Esophagus muscularis mucosa (tissue), 4 donors: ENCODE data around the gene CNPY4.

Experiments used
- CTCF ChIP-seq, 3 experiments: fragments of 200-600 bp in 2 of 3; fragments of 450-650 bp in 1 of 3; sonication (generic) in 2 of 3; IDR thresholded peaks; one replicate each; pipeline ENCODE4 v1.5.1; 2017 to 2019; ENCODE audit warnings: antibody characterized with exemption in 3 of 3, mild to moderate bottlenecking in 2 of 3, moderate library complexity in 1 of 3
- EP300 ChIP-seq: sonication (generic); formaldehyde crosslinking; IDR thresholded peaks from one replicate; pipeline ENCODE4 v1.6.1; 2017; ENCODE audit warnings: antibody characterized with exemption
- POLR2A ChIP-seq: fragments of 450-650 bp; IDR thresholded peaks from one replicate; pipeline ENCODE4 v1.6.1; 2017; ENCODE audit warnings: antibody characterized with exemption, moderate library complexity, mild to moderate bottlenecking, low read depth
- POLR2AphosphoS5 ChIP-seq, 2 donors: sonication (generic); formaldehyde crosslinking; IDR thresholded peaks; one replicate each; pipeline ENCODE4 v1.6.1; 2017; ENCODE audit warnings: antibody characterized with exemption in 2 of 2

- TF ChIP-seq EP300, result no peak
- no peak for TF ChIP-seq POLR2A
- TF ChIP-seq CTCF (IDR thresholded peaks at IDR 0.05), result no peak
- TF ChIP-seq POLR2AphosphoS5 (IDR thresholded peaks at IDR 0.05), result no peak
These were observed 42.2 kb upstream of the CNPY4 start for GRCh38 chr7:100077205-100077604.
